GM12878 (cell line): ENCODE results near the gene SMPD2. TPM values are rescaled to one million over a fixed set of nuclear protein-coding genes. Genes with fewer than 3 reads are reported as not detected.
A peak's percentile ranks its signal among the peaks of the same experiment; 100 is the strongest.

Experiments used
- BACH1 ChIP-seq: fragments of 450-650 bp; IDR thresholded peaks from 2 replicates; pipeline ENCODE4 v1.6.1; 2017; ENCODE audit warnings: mild to moderate bottlenecking, borderline replicate concordance
- BRCA1 ChIP-seq: IDR thresholded peaks from 2 replicates; pipeline ENCODE4 v1.6.1; 2011; ENCODE audit warnings: low read depth, low read length, improper control_type of control experiment
- E2F4 ChIP-seq: IDR thresholded peaks from 2 replicates; pipeline ENCODE4 v1.6.1; 2012; ENCODE audit warnings: low read depth, low read length, improper control_type of control experiment
- HCFC1 ChIP-seq: fragments of 150-350 bp; IDR thresholded peaks from 2 replicates; pipeline ENCODE4 v1.6.1; 2014; ENCODE audit warnings: low read length
- MTA3 ChIP-seq: IDR thresholded peaks from 2 replicates; pipeline ENCODE4 v1.6.1; 2012; ENCODE audit warnings: low read length, inconsistent platforms, borderline replicate concordance
- NFIC ChIP-seq: IDR thresholded peaks from 2 replicates; pipeline ENCODE4 v1.6.1; 2012; ENCODE audit warnings: low read depth, mild to moderate bottlenecking, inconsistent platforms, low read length, moderate library complexity
- NFXL1 ChIP-seq: fragments of 450-650 bp; IDR thresholded peaks from 2 replicates; pipeline ENCODE4 v1.6.1; 2017; ENCODE audit warnings: antibody characterized with exemption, mild to moderate bottlenecking, borderline replicate concordance
- NR2F1 ChIP-seq: fragments of 450-650 bp; conservative IDR thresholded peaks from 2 replicates; pipeline ENCODE4 v1.6.1; 2017; ENCODE audit warnings: mild to moderate bottlenecking
- POLR2AphosphoS2 ChIP-seq: IDR thresholded peaks from 2 replicates; pipeline ENCODE4 v1.6.1; 2011; ENCODE audit warnings: low read depth, mild to moderate bottlenecking, low read length, improper control_type of control experiment, moderate library complexity
- POLR2AphosphoS5 ChIP-seq: IDR thresholded peaks from 2 replicates; pipeline ENCODE4 v1.6.1; 2011; ENCODE audit warnings: mild to moderate bottlenecking, low read length, inconsistent platforms
- RCOR1 ChIP-seq: conservative IDR thresholded peaks from 2 replicates; pipeline ENCODE4 v1.6.1; 2012; ENCODE audit warnings: low read depth, low read length, improper control_type of control experiment
- REST ChIP-seq: IDR thresholded peaks from 2 replicates; pipeline ENCODE4 v1.6.1; 2012; ENCODE audit warnings: mild to moderate bottlenecking, low read depth, low read length
- SMAD1 ChIP-seq: fragments of 450-650 bp; IDR thresholded peaks from 2 replicates; pipeline ENCODE4 v1.6.1; 2018; ENCODE audit warnings: mild to moderate bottlenecking, low read depth; ENCODE audit not compliant: partially characterized antibody
- SMARCA5 ChIP-seq: fragments of 450-650 bp; IDR thresholded peaks from 2 replicates; pipeline ENCODE4 v1.6.1; 2017; ENCODE audit warnings: mild to moderate bottlenecking
- STAT1 ChIP-seq: fragments of 450-650 bp; conservative IDR thresholded peaks from 2 replicates; pipeline ENCODE4 v1.6.1; 2014; ENCODE audit warnings: antibody characterized with exemption, mild to moderate bottlenecking
- TBL1XR1 ChIP-seq: IDR thresholded peaks from 2 replicates; pipeline ENCODE4 v1.6.1; 2012; ENCODE audit warnings: low read depth, low read length, improper control_type of control experiment
- TCF12 ChIP-seq: IDR thresholded peaks from 2 replicates; pipeline ENCODE4 v1.6.1; 2011; ENCODE audit warnings: low read depth, mild to moderate bottlenecking, low read length
- TCF7 ChIP-seq: IDR thresholded peaks from 2 replicates; pipeline ENCODE4 v1.6.1; 2014; ENCODE audit warnings: antibody characterized with exemption, borderline replicate concordance
- WRNIP1 ChIP-seq: IDR thresholded peaks from 2 replicates; pipeline ENCODE4 v1.6.1; 2011; ENCODE audit warnings: low read depth, low read length, improper control_type of control experiment, borderline replicate concordance
- ZBED1 ChIP-seq: IDR thresholded peaks from 2 replicates; pipeline ENCODE4 v1.6.1; 2016; ENCODE audit warnings: borderline replicate concordance
- ZNF217 ChIP-seq: fragments of 450-650 bp; IDR thresholded peaks from 2 replicates; pipeline ENCODE4 v1.6.1; 2017; ENCODE audit warnings: antibody characterized with exemption, mild to moderate bottlenecking
- ZSCAN29 ChIP-seq: fragments of 450-650 bp; IDR thresholded peaks from 2 replicates; pipeline ENCODE4 v1.6.1; 2017; ENCODE audit warnings: mild to moderate bottlenecking, moderate library complexity
- polyA plus RNA-seq, 11 experiments: library from polyadenylated mRNA; depleted of rRNA in 4 of 11; unstranded in 6 of 11; stranded (reverse) in 5 of 11; fragments of >200 nt; fragmentation: Nextera tagmentation in 4 of 11; fragmentation: Illumina TruSeq in 1 of 11; extraction: Ambion mirVana in 4 of 11; extraction: Trizol in 1 of 11; gene quantifications; 1 replicate in 1 of 11; 2 replicates in 10 of 11; pipeline versions ENCODE4 v1.2.1 to v1.2.3, GENCODE V29; 2011 to 2016; ENCODE audit warnings: inconsistent platforms in 2 of 11, missing spikeins in 2 of 11, low read depth in 1 of 11
- total RNA-seq, 4 experiments: library from RNA; depleted of rRNA in 3 of 4; stranded (reverse); fragments of >200 nt in 3 of 4; fragmentation: Illumina TruSeq in 1 of 4; extraction: Trizol in 1 of 4; gene quantifications; 2 replicates each; pipeline versions ENCODE4 v1.2.1 to v1.2.3, GENCODE V29; 2013 to 2021
- TF ChIP-seq, protein P1 (sequence below): IDR thresholded peaks from 2 replicates; pipeline ENCODE4 v1.6.1; 2012; ENCODE audit warnings: low read depth, low read length, improper control_type of control experiment
- TF ChIP-seq, protein P2 (sequence below): IDR thresholded peaks from 2 replicates; pipeline ENCODE4 v1.6.1; 2012; ENCODE audit warnings: low read length, inconsistent platforms
- TF ChIP-seq, protein P3 (sequence below): IDR thresholded peaks from 2 replicates; pipeline ENCODE4 v1.6.1; 2011; ENCODE audit warnings: borderline replicate concordance, low read depth, mild to moderate bottlenecking, moderate library complexity, mixed read lengths, low read length; ENCODE audit not compliant: insufficient read depth; ENCODE audit errors: extremely low read length

The SMPD2 gene
- total and polyA plus RNA-seq, 10 of the 15 experiments (the other 5 are each of a cell fraction or from before 2014, with no cell fraction given) = 0.06 to 15.4 (median 9.7) TPM

DNA sequence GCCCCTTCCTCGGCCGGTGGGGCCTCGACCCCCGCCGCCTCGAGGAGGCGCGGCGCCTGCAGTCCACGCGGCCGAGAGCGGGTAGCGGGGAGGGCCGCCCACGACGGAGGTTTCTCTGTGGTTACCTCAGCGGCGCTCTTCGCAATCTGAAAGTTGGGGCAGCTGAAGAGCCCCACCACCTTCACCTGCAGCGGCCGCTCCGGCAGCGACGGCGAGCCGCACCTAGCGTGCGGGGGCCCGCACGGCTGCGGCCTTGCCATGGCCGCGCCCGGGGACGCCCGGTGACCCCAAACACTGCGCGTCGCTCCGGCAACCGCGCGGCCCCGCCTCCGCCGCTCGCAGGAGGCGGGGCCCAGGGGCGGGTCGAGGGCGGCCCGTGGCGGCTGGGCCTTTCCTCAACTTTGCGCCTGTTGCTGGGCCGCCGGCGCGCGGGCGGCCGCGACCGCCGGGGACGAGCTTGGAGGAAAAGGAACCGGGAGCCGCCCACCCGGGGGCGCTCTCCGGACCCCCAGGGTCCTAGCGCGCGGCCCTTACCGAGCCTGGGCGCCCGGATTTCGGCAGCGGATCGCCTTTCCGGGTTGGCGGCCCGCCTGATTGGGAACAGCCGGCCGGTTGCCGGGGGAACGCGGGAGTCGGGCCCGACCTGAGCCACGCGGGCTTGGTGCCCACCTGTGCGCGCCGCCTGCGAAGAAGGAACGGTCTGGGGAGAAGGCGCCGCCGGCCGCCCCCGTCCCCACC lies at the start of gene SMPD2, which contains the start of gene PPIL6 (continued):
- TF ChIP-seq, protein P1, sequence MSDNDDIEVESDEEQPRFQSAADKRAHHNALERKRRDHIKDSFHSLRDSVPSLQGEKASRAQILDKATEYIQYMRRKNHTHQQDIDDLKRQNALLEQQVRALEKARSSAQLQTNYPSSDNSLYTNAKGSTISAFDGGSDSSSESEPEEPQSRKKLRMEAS = peak; percentile 91
- no peak for TF ChIP-seq RCOR1
- TF ChIP-seq E2F4 = no peak
- TF ChIP-seq ZNF217 = peak; percentile 52; the same call in 1 of the 2 replicates
- no peak for TF ChIP-seq NFXL1
- TF ChIP-seq REST = no peak
- no peak for TF ChIP-seq TBL1XR1
- peak; percentile 58 for TF ChIP-seq BACH1
- TF ChIP-seq MTA3 = no peak
- no peak for TF ChIP-seq SMAD1
- 0 out of 2 replicates have a peak, but pooled peaks have one; percentile 42 for TF ChIP-seq ZSCAN29
- TF ChIP-seq TCF7 = no peak
- TF ChIP-seq ZBED1 = no peak
- TF ChIP-seq POLR2AphosphoS5 = no peak
- TF ChIP-seq HCFC1 = 0 out of 2 replicates have a peak, but pooled peaks have one; percentile 34
- TF ChIP-seq NR2F1 = peak; percentile 97
- TF ChIP-seq POLR2AphosphoS2 = no peak
- peak; percentile 54; the same call in 1 of the 2 replicates for TF ChIP-seq SMARCA5
- TF ChIP-seq STAT1 = no peak
- TF ChIP-seq, protein P2, sequence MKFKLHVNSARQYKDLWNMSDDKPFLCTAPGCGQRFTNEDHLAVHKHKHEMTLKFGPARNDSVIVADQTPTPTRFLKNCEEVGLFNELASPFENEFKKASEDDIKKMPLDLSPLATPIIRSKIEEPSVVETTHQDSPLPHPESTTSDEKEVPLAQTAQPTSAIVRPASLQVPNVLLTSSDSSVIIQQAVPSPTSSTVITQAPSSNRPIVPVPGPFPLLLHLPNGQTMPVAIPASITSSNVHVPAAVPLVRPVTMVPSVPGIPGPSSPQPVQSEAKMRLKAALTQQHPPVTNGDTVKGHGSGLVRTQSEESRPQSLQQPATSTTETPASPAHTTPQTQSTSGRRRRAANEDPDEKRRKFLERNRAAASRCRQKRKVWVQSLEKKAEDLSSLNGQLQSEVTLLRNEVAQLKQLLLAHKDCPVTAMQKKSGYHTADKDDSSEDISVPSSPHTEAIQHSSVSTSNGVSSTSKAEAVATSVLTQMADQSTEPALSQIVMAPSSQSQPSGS = no peak
- no peak for TF ChIP-seq NFIC
- TF ChIP-seq TCF12 = 0 out of 2 replicates have a peak, but pooled peaks have one; percentile 11
- TF ChIP-seq BRCA1 = no peak
- TF ChIP-seq, protein P3, sequence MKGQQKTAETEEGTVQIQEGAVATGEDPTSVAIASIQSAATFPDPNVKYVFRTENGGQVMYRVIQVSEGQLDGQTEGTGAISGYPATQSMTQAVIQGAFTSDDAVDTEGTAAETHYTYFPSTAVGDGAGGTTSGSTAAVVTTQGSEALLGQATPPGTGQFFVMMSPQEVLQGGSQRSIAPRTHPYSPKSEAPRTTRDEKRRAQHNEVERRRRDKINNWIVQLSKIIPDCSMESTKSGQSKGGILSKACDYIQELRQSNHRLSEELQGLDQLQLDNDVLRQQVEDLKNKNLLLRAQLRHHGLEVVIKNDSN = no peak
- no peak for TF ChIP-seq WRNIP1
